Transverse colon (tissue), 4 donors: Measurements from ENCODE around the gene CAMKK1.
"Not testable (repeated sequence)": the region's sequence is repeated elsewhere in the genome, so short reads cannot be mapped to it uniquely, and the experiment has no call there.

ENCODE experiments used
- POLR2AphosphoS5 ChIP-seq, 3 donors: sonication (generic); formaldehyde crosslinking; IDR thresholded peaks; one replicate each; pipeline ENCODE4 v1.6.1; 2016; ENCODE audit warnings: antibody characterized with exemption in 3 of 3
- TF ChIP-seq, protein P1 (sequence below), 5 experiments: fragments of 200-600 bp in 3 of 5; fragments of 450-650 bp in 2 of 5; sonication (generic) in 3 of 5; IDR thresholded peaks; 1 replicate in 2 of 5; 2 replicates in 3 of 5; pipeline ENCODE4 v1.5.1; 2016 to 2017; ENCODE audit warnings: antibody characterized with exemption in 5 of 5, inconsistent platforms in 3 of 5, mild to moderate bottlenecking in 2 of 5, moderate library complexity in 1 of 5

DNA sequence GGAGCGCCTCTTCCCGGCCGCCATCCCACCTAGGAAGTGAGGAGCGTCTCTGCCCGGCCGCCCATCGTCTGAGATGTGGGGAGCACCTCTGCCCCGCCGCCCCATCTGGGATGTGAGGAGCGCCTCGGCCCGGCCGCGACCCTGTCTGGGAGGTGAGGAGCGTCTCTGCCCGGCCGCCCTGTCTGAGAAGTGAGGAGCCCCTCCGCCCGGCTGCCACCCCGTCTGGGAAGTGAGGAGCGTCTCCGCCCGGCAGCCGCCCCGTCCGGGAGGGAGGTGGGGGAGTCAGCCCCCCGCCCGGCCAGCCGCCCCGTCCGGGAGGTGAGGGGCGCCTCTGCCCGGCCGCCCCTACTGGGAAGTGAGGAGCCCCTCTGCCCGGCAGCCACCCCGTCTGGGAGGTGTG, 38.6 kb downstream of the CAMKK1 start:
- TF ChIP-seq, protein P1, sequence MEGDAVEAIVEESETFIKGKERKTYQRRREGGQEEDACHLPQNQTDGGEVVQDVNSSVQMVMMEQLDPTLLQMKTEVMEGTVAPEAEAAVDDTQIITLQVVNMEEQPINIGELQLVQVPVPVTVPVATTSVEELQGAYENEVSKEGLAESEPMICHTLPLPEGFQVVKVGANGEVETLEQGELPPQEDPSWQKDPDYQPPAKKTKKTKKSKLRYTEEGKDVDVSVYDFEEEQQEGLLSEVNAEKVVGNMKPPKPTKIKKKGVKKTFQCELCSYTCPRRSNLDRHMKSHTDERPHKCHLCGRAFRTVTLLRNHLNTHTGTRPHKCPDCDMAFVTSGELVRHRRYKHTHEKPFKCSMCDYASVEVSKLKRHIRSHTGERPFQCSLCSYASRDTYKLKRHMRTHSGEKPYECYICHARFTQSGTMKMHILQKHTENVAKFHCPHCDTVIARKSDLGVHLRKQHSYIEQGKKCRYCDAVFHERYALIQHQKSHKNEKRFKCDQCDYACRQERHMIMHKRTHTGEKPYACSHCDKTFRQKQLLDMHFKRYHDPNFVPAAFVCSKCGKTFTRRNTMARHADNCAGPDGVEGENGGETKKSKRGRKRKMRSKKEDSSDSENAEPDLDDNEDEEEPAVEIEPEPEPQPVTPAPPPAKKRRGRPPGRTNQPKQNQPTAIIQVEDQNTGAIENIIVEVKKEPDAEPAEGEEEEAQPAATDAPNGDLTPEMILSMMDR (IDR thresholded peaks at IDR 0.05), result not testable (repeated sequence)
- not testable (repeated sequence) for TF ChIP-seq POLR2AphosphoS5 (IDR thresholded peaks at IDR 0.05)
